ENCODE measurements around the gene WDR37.

GRCh38 chr10:1074748-1075308 lies 18.6 kb downstream of the WDR37 start:
- TF ChIP-seq ZNF274 (IDR thresholded peaks at IDR 0.05; ENCODE audit: insufficient read depth, insufficient read length) (no peak), HDAC6 (IDR thresholded peaks at IDR 0.05; ENCODE audit: unreplicated experiment) (no peak), REST (IDR thresholded peaks at IDR 0.05; ENCODE audit: low read depth, low read length) (no peak), CHD2 (IDR thresholded peaks at IDR 0.05; ENCODE audit: borderline replicate concordance, low read depth, low read length) (no peak), CTCF (IDR thresholded peaks at IDR 0.05 in 2 of 3, conservative IDR thresholded peaks at IDR 0.05 in 1 of 3; ENCODE audit: control insufficient read depth in 2 of 3, extremely low read depth in 1 of 3, insufficient read depth in 1 of 3, low read depth in 3 of 3, low read length in 3 of 3) (peak; percentile 23 to 51 (median 32); a peak in 4 of 6 replicates), WRNIP1 (IDR thresholded peaks at IDR 0.05; ENCODE audit: borderline replicate concordance, low read depth, low read length) (no peak), IRF3 (IDR thresholded peaks at IDR 0.05) (no peak), NFYB (IDR thresholded peaks at IDR 0.05; ENCODE audit: insufficient read depth, low read depth, low read length) (no peak), RCOR1 (conservative IDR thresholded peaks at IDR 0.05; ENCODE audit: low read depth, low read length) (no peak), SMARCA5 (IDR thresholded peaks at IDR 0.05) (no peak), USF2 (IDR thresholded peaks at IDR 0.05; ENCODE audit: borderline replicate concordance, low read depth, low read length) (no peak), JUND (IDR thresholded peaks at IDR 0.05; ENCODE audit: low read depth, low read length) (no peak), POLR2A (IDR thresholded peaks at IDR 0.05; ENCODE audit: low read depth, low read length) (no peak), SIN3A (IDR thresholded peaks at IDR 0.05; ENCODE audit: low read depth, low read length) (no peak)

Measured in GM12878 (cell line).